Sigmoid colon (tissue), 4 donors: ENCODE data around the gene MOV10L1.

Experiments used
- CTCF ChIP-seq, 4 experiments: fragments of 450-650 bp in 3 of 4; fragments of 200-600 bp in 1 of 4; IDR thresholded peaks; one replicate each; pipeline ENCODE4 v1.5.1; 2016 to 2019; ENCODE audit warnings: antibody characterized with exemption in 4 of 4, mild to moderate bottlenecking in 3 of 4, moderate library complexity in 2 of 4
- POLR2AphosphoS5 ChIP-seq, 4 donors: sonication (generic); formaldehyde crosslinking; IDR thresholded peaks; one replicate each; pipeline ENCODE4 v1.6.1; 2017; ENCODE audit warnings: antibody characterized with exemption in 4 of 4

GRCh38 chr22:50162391-50162956 is 72.7 kb downstream of the MOV10L1 start:
- TF ChIP-seq CTCF (IDR thresholded peaks at IDR 0.05) (no peak), POLR2AphosphoS5 (IDR thresholded peaks at IDR 0.05) (no peak)
